ENCODE data around the gene AADACL4. TPM values are rescaled to one million over a fixed set of nuclear protein-coding genes. Genes with fewer than 3 reads are reported as not detected.
A peak's percentile ranks its signal among the peaks of the same experiment; 100 is the strongest.

Gene AADACL4
- total and polyA plus RNA-seq, 9 of the 15 experiments (the other 6 are each of a cell fraction or from before 2014, with no cell fraction given), result not detected

GRCh38 chr1:12608311-12608957, 35.5 kb upstream of the AADACL4 start (continued):
- TF ChIP-seq HMBOX1 (IDR thresholded peaks at IDR 0.05) (no peak), SNRNP70 (optimal IDR thresholded peaks at IDR 0.05; ENCODE audit: low read depth, low read length) (no peak), RBFOX2 (IDR thresholded peaks at IDR 0.05; ENCODE audit: low read depth, low read length) (0 out of 2 replicates have a peak, but pooled peaks have one; percentile 3), MED1 (CRISPR knock-in tag; IDR thresholded peaks at IDR 0.05; ENCODE audit: borderline replicate concordance) (no peak), FOXK1 (CRISPR knock-in tag; IDR thresholded peaks at IDR 0.05; ENCODE audit: borderline replicate concordance) (no peak), XRCC5 (IDR thresholded peaks at IDR 0.05; ENCODE audit: low read depth, low read length) (no peak), RFX7 (CRISPR knock-in tag; IDR thresholded peaks at IDR 0.05) (no peak), ESRRA (IDR thresholded peaks at IDR 0.05; ENCODE audit: borderline replicate concordance, low read depth) (no peak), TSHZ1 (CRISPR knock-in tag; IDR thresholded peaks at IDR 0.05) (no peak), POLR2AphosphoS5 (IDR thresholded peaks at IDR 0.05; ENCODE audit: control insufficient read depth, insufficient read depth, low read depth, low read length) (0 out of 2 replicates have a peak, but pooled peaks have one; percentile 15), SP1 (CRISPR knock-in tag; IDR thresholded peaks at IDR 0.05) (0 out of 2 replicates have a peak, but pooled peaks have one; percentile 32)

Measured in K562 (cell line).